HG02970 (cell line): Measurements from ENCODE around the gene FKBP1B.
"Not testable (repeated sequence)": the region's sequence is repeated elsewhere in the genome, so short reads cannot be mapped to it uniquely, and the experiment has no call there.

Source experiments
- ATAC-seq: cut with Tn5 transposase; IDR thresholded peaks from one replicate; pipeline ENCODE4 v1.9.1; 2021; ENCODE audit warnings: mild to moderate bottlenecking, moderate library complexity, moderate number of reproducible peaks; ENCODE audit not compliant: unreplicated experiment, low FRiP score

FKBP1B gene

GRCh38 chr2:24095171-24095677 is 45.7 kb downstream of the FKBP1B start:
- ATAC-seq, result not testable (repeated sequence)

GRCh38 chr2:24100732-24101131 is 51.2 kb downstream of the FKBP1B start:
- ATAC-seq, result not testable (repeated sequence)

- ATAC-seq, result no peak
Measured at GRCh38 chr2:24101992-24102391, 52.5 kb downstream of the FKBP1B start.

GRCh38 chr2:24102677-24103076 is 53.1 kb downstream of the FKBP1B start:
- ATAC-seq, result no peak

GRCh38 chr2:24104110-24104650 is 54.6 kb downstream of the FKBP1B start:
- ATAC-seq, result no peak

GRCh38 chr2:24104906-24105305 is 55.4 kb downstream of the FKBP1B start:
- ATAC-seq, result no peak

- ATAC-seq, result no peak
Measured at GRCh38 chr2:24105816-24106215, 56.3 kb downstream of the FKBP1B start.

GRCh38 chr2:24106786-24107185 is 57.2 kb downstream of the FKBP1B start:
- no peak for ATAC-seq

- no peak for ATAC-seq
Measured at GRCh38 chr2:24107336-24107735, 57.8 kb downstream of the FKBP1B start.

GRCh38 chr2:24109431-24109830 is 59.9 kb downstream of the FKBP1B start:
- ATAC-seq, result not testable (repeated sequence)

- no peak for ATAC-seq
Measured at GRCh38 chr2:24110660-24111303, 61.2 kb downstream of the FKBP1B start.

- no peak for ATAC-seq
Measured at GRCh38 chr2:24111407-24111901, 61.9 kb downstream of the FKBP1B start.
